Thyroid gland (tissue), 4 donors: Measurements from ENCODE around the gene MARVELD1. TPM values are rescaled to one million over a fixed set of nuclear protein-coding genes. Genes with fewer than 3 reads are reported as not detected.
A peak's percentile ranks its signal among the peaks of the same experiment; 100 is the strongest.

Experiments used
- DNase-seq, 2 donors: peaks; one replicate each; pipeline ENCODE4 v3.0.0-alpha.2; 2019
- H3K27ac ChIP-seq, 3 donors: fragments of 200-600 bp; sonication (generic); 1 replicate in 2 of 3; 2 replicates in 1 of 3; pipeline ENCODE4 v1.5.1; 2016 to 2019; ENCODE audit warnings: mild to moderate bottlenecking in 1 of 3, moderate library complexity in 1 of 3
- H3K27me3 ChIP-seq: fragments of 200-600 bp; sonication (generic); one replicate; pipeline ENCODE4 v1.5.1; 2019
- H3K36me3 ChIP-seq, 2 donors: fragments of 200-600 bp; sonication (generic); one replicate each; pipeline ENCODE4 v1.5.1; 2016 to 2019
- H3K4me1 ChIP-seq, 2 donors: fragments of 200-600 bp; sonication (generic); one replicate each; pipeline ENCODE4 v1.5.1; 2017 to 2019
- H3K4me3 ChIP-seq, 3 donors: fragments of 200-600 bp; sonication (generic); replicated peaks in 1 of 3; 1 replicate in 2 of 3; 2 replicates in 1 of 3; pipeline ENCODE4 v1.5.1; 2016; ENCODE audit warnings: mild to moderate bottlenecking in 1 of 3
- H3K9me3 ChIP-seq: fragments of 200-600 bp; sonication (generic); one replicate; pipeline ENCODE4 v1.5.1; 2017
- CTCF ChIP-seq, 6 experiments: fragments of 200-600 bp in 3 of 6; fragments of 450-650 bp in 3 of 6; sonication (generic) in 3 of 6; IDR thresholded peaks; one replicate each; pipeline ENCODE4 v1.5.1; 2016 to 2019; ENCODE audit warnings: antibody characterized with exemption in 6 of 6, mild to moderate bottlenecking in 2 of 6, inconsistent platforms in 1 of 6, moderate library complexity in 1 of 6
- POLR2A ChIP-seq, 2 donors: fragments of 450-650 bp; IDR thresholded peaks; one replicate each; pipeline ENCODE4 v1.6.1; 2017; ENCODE audit warnings: antibody characterized with exemption in 2 of 2, mild to moderate bottlenecking in 2 of 2, moderate library complexity in 1 of 2
- WGBS, 2 donors: methylation state at CpG; one replicate each; pipeline ENCODE4 v1.1.5; 2017; 5-methylcytosine and 5-hydroxymethylcytosine counted together
- intact Hi-C: fragments of 100-400 bp; cut with DNase I; formaldehyde crosslinking; loops from one replicate; pipeline ENCODE4 v1.15.1; 2023
- total RNA-seq, 4 donors: library from RNA; depleted of rRNA; stranded (reverse); fragments of >200 nt; gene quantifications; one replicate each; pipeline ENCODE4 v1.2.3, GENCODE V29; 2016

The MARVELD1 gene
- total RNA-seq, 4 donors from 2014 or later, result 6.0 to 46.6 (median 10.5) TPM

GRCh38 chr10:97713826-97714400 lies 383 bp downstream of the MARVELD1 start:
- Histone ChIP-seq H3K9me3 (no peaks in the 10 kb centered on the region), H3K27ac (peak overlapping the region; percentile 71 to 93 (median 82)), H3K27me3 (no peaks in the 10 kb centered on the region), H3K36me3 (no peaks in the 10 kb centered on the region), H3K4me3 (peak overlapping the region; percentile 15 to 61 (median 53)), H3K4me1 (peaks cover 9 to 52% of the 10 kb centered on the region in 2 donors)
- 1% methylated on average over 22 to 26 of the region's 69 CpGs for WGBS, 2 donors
- peak in 1 of 2 donors; percentile 28 for TF ChIP-seq POLR2A (IDR thresholded peaks at IDR 0.05)
- peak in 3 of 6 experiments; percentile 2 to 26 (median 21) for TF ChIP-seq CTCF (IDR thresholded peaks at IDR 0.05)
- intact Hi-C loops, result no loop called here
- DNase-seq, result peak; percentile 74 to 78

- Histone ChIP-seq H3K36me3 (no peaks in the 10 kb centered on the region), H3K4me3 (peak overlapping the region; percentile 15 to 61 (median 53)), H3K27ac (peak overlapping the region; percentile 71 to 93 (median 82)), H3K4me1 (peaks cover 12 to 53% of the 10 kb centered on the region in 2 donors), H3K9me3 (no peaks in the 10 kb centered on the region), H3K27me3 (no peaks in the 10 kb centered on the region)
- peak; percentile 34 to 51 for DNase-seq
- no peak for TF ChIP-seq POLR2A (IDR thresholded peaks at IDR 0.05)
- TF ChIP-seq CTCF (IDR thresholded peaks at IDR 0.05), result no peak
- WGBS, 2 donors, result 15 to 26% methylated on average over 15 to 27 of the region's 74 CpGs
- intact Hi-C loops, result no loop called here
Observed at GRCh38 chr10:97714401-97715258, 1.1 kb downstream of the MARVELD1 start.

GRCh38 chr10:97715259-97715874 lies 1.8 kb downstream of the MARVELD1 start:
- no peaks in the 10 kb centered on the region for H3K27me3 ChIP-seq
- H3K4me1 ChIP-seq, result peaks cover 12 to 52% of the 10 kb centered on the region in 2 donors
- TF ChIP-seq CTCF (IDR thresholded peaks at IDR 0.05), result no peak
- no peak for TF ChIP-seq POLR2A (IDR thresholded peaks at IDR 0.05)
- DNase-seq, result no peak
- H3K9me3 ChIP-seq, result no peaks in the 10 kb centered on the region
- intact Hi-C loops, result no loop called here
- H3K27ac ChIP-seq, result peak overlapping the region in 2 of 3 donors; percentile 71 to 93
- H3K36me3 ChIP-seq, result no peaks in the 10 kb centered on the region
- WGBS, 2 donors, result 71 to 88% methylated on average over 8 of the region's 8 CpGs
- H3K4me3 ChIP-seq, result peak overlapping the region in 1 of 3 donors; percentile 61

- Histone ChIP-seq H3K36me3 (no peaks in the 10 kb centered on the region), H3K9me3 (no peaks in the 10 kb centered on the region), H3K4me1 (peaks cover 12 to 42% of the 10 kb centered on the region in 2 donors), H3K27ac (peak overlapping the region in 2 of 3 donors; percentile 73 to 81), H3K27me3 (no peaks in the 10 kb centered on the region), H3K4me3 (no peak overlapping the region)
- intact Hi-C loops, result no loop called here
- no peak for TF ChIP-seq CTCF (IDR thresholded peaks at IDR 0.05)
- 93 to 95% methylated on average over 7 of the region's 7 CpGs for WGBS, 2 donors
- no peak for DNase-seq
Observed at GRCh38 chr10:97717627-97718026, 4.1 kb downstream of the MARVELD1 start.
